HG03045 (cell line): ENCODE results near the gene NCK2.

Experiments used
- ATAC-seq: cut with Tn5 transposase; IDR thresholded peaks from one replicate; pipeline ENCODE4 v1.9.1; 2021; ENCODE audit warnings: mild to moderate bottlenecking, moderate library complexity; ENCODE audit not compliant: unreplicated experiment

NCK2 gene

DNA sequence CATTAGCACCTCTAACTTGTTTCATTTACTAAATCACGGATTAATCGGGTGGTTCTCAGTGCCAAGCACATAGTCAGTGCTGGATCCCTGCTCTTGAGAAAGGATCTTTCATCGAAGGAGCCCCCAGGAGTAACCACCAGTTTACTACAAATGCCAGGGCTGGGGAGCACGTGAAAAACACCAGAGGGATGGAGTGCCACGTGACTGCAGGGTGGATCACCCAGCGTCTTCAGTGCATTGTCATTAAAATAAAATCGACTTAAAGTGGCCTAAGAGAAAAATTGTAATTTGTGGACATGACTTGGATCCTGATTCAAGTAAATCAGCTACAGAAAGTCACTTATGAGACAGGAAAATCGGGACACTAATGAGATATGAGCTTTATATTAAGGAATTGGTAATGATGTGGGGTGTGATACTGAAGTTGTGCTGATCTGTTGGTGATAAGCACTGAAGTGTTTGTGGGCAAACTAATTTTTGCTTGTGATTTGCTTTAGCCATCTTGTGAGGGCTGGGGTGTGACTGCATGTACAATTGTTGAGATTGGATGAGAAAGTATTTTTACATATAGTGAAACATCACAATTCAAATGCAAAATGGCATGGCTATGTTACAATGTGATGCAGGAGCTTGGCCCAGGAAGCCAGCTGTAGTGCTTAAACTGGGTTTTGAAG, 63.8 kb downstream of the NCK2 start:
- ATAC-seq, result no peak

DNA sequence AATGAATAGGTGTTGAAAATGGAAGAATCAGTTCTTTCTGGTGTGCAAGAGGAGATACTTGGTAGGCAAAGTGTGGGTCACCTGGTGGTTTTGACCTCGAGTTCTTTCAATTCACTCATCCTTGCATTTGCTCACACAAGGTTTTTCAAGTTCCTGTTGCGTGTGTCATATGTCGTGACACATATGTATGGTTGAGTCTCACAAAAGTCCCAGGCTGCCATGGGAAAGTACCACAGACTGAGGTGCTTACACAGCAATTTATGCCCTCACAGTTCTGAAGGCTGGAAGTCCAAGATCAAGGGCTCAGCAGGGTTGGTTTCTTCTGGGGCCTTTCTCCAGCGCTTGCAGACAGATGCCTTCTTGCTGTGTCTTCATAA, 64.4 kb downstream of the NCK2 start:
- no peak for ATAC-seq

DNA sequence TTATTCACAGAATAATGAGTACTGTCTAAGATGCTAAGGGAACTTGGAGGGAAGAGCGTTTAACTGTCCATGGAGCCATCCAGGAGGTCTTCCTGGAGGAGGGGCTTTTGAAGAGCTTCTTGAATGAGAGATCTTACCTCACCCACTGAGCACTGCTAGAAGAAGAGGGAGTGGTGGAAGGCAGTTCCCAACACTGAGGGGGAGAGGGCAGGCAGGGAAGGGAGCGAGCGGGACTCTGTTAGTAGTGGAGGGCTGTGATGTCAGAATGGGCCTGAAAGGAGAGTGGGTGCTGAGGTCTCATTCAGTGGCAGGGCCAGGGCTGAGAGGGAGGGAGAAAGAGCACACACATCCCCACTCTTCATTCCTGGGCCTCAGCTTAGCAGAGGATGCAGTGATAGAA, 65.0 kb downstream of the NCK2 start:
- no peak for ATAC-seq

DNA sequence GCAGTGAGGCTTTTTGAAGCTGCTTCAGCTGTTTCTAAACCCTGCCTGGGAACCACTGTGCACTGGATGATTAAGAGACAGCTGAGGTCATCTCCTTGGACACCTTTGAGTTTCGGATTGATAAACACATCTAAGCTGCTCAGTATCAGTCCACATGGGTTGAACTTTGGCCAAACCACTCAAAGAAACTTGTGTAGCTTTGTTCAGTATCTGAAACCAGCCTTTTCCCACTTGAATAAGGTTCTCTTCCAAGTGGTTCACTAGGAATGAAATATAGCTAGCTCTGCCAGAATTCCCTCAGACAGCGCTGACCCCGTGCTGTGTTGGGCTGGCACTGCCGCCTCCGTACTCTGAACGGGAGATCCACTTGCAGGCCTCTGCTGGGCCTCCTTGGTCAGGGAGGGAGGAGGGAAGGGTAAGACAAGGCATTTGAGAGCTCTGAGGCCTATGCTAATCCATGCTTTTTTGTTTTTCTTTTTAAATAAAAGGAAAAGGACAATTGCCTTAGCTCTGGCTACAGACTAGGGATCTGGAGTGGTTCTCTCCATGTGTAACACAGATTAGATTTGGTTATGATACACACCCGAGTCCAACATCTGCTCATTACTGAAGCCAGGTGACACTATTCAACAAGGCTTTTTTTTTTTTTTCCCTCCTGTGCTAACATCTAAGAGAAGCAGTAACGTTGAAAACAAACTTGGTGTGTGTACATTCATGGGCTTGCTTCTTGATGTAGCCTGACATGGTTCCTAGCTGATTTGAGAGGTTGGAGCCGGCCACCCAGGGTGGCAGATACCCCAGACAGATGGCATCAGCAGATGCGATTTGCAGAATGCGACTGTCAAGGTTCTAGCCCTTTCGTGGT, 67.7 kb downstream of the NCK2 start:
- peak; percentile 90 for ATAC-seq

DNA sequence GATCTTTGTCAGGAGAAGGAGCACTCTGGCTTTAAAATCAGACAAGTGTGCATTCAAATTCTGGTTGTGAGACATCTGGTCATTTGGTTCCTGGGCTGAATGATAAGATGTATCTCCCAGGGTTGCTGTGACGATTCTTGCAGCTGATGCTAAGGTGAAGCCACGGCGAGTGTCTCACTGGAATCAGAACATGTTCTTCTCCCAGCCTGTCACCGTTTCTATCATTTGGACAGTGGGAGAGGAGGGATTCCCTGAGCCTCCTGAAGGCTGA, 68.3 kb downstream of the NCK2 start:
- ATAC-seq, result no peak

DNA sequence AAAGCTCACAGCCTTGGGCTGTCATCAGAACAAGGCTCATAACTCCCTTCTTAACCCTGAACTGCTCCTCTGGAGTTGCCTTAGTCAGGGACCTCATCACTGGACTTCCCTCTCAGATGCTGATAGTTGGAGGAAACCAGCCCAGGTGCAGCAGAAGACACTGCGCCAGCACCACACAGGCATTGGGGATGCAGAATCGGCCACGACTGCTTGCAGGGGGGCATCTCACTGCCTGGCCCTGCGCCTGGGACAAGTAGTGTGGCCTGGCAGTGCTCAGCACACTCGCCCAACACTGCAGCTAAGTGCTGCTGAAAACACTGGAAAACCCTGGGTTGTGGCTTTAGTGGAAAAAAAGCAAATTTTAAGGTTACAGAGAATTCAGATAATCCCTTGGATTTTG, 68.7 kb downstream of the NCK2 start:
- no peak for ATAC-seq

DNA sequence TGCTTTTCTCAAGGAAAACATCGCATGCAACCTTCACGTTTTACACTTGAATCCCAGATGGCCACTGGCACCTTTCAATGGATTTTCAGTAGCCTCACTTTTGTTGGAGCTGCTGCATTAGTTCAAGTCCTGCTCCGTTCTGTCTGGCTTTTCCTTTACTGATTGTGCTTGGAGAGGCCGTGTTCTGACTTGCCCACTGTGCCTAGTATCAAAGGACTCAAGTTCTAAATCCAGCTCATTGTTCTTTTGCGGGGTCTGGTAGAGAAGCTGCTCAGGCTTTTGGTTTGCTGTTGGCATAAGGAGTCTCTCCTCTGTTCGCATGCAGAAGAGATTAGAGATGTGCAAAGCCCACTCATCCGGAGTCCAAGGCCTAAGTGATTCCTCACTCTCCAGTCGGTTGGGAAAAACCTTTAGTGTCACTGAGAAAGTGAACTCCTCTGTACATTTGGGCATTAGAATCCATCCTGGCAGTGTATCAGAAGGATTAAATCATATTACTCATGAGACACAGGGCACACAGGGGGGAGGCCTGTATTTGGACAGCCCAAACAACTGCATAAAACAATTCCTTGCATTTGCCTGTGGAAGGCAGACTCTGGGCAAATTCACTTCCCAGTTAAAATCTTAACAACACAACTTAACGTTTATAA, 69.7 kb downstream of the NCK2 start:
- ATAC-seq, result no peak

DNA sequence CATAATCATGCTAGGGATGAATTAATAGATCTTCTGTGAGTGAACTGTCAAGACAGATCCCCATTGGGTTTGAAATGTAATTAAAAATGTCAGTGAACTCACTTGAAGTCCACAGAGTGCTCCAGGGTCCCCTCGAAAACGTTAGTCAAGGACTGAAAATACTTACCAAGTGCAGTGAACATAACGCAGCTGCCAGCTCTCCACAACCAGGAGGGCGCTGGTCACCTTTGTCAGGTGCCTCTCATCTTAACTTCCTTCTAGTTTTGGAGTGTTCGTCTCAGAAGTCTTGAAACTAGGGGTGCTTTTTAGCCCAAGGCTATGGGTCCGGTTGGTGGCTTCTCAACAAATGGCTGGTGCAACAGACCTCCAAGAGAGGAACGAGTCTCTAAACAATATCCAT, 70.7 kb downstream of the NCK2 start:
- no peak for ATAC-seq

DNA sequence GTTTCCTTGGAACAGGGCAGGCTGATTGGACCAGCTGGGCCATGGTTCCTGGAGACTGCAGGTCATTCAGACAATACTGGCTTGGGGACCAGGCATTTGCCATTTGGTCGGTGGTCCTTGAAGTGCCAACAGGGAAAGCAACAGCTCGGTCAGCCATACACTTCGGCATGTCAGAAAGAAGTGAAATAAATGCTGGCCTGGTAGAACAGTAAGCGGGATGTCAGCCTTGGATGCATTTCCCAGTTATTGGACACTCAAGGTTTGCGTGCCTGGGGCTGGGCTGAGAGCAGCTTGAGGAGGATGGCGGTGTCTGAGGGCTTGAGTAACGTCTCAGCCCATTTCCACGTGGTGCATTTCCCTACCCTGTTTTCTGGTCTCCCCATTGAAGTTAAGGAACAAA, 75.4 kb downstream of the NCK2 start:
- ATAC-seq, result no peak

DNA sequence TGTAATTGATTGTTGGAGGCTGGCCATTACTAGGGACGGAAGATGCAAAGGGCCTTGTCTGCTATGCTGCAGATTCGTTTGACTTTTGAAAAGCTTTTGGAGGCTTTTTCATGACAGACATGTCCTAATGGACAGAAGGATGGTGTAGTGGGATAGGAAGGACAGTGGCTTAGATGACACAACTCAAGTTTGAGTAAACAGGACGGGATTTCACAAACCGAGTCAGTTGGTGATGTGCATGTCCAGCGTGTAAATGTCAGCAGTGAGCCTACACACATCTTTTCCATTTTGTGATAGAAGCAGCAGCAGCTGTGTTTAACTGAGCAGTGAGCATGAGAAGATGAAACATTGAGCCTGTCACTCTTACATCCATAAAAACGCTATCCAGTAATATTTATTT, 76.0 kb downstream of the NCK2 start:
- no peak for ATAC-seq

DNA sequence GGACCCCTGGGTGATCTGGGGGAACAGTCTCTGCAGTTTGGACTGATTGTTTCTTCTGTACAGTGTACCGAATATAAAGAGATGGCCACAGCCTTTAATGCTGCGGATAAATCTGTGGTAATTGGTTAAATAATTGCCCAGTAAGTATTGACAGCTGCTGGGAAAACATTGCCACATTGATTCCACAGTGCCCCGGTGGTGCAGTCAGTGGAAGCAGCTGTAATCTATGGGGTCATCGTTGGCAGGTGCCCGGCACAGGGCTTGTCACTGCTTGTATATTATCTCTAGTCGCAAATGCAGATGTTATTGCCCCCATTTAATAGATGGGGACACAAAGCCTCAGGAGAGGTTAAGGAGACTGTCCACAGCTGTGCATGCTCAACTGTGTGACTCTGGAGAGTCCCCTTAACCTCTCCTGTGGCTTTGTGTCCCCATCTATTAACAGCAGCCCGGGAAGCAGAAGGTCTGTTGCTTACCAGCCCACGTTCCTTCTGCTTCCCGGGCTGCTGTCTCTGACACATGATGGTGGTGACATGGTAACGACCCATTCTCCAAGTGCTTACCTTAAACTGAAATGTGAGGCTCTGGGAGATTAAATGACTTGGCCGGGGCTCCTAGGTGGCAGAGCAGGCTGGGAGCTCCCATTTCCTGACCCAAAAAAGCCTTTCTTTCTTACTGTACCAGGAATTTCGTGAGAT, 76.9 kb downstream of the NCK2 start:
- ATAC-seq, result no peak

DNA sequence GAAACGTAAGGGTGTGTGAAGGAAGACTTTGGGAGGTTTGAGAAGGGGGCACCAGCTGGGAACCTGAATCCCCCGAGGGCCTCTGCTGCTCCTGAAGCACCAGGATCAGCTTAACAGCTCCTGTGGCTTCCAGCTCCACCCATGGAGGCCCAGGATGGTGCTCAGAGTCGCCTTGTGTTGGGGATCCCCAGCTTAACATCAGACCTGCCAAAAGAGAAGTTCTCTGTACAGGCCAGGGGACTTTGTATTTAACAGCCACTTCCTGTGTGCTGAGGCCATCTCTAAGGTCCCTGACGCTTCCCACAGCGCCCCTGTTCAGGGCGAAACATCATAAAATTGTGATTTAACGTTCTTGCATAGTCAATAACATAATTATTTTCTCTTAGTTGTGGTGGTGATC, 77.5 kb downstream of the NCK2 start:
- peak; percentile 67 for ATAC-seq

DNA sequence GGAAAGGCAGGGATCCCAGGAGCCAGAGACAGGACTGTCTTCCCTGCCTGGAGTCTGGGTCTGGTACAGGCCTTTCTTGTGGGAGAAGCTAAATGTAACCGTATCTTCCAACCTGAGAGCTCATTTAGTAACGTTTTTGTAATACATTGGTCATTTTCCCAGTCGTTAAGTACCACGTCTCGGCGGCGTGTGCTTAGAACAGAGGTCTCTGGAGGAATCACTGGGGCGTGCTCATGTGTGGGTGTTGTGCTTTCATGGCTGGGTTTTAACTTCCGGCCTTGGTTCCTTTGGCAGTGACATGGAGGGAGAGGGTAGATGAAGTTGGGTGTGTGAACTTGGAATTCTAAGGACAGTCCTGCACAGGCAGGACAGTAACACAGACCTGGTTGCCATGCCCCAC, 79.7 kb downstream of the NCK2 start:
- ATAC-seq, result no peak

DNA sequence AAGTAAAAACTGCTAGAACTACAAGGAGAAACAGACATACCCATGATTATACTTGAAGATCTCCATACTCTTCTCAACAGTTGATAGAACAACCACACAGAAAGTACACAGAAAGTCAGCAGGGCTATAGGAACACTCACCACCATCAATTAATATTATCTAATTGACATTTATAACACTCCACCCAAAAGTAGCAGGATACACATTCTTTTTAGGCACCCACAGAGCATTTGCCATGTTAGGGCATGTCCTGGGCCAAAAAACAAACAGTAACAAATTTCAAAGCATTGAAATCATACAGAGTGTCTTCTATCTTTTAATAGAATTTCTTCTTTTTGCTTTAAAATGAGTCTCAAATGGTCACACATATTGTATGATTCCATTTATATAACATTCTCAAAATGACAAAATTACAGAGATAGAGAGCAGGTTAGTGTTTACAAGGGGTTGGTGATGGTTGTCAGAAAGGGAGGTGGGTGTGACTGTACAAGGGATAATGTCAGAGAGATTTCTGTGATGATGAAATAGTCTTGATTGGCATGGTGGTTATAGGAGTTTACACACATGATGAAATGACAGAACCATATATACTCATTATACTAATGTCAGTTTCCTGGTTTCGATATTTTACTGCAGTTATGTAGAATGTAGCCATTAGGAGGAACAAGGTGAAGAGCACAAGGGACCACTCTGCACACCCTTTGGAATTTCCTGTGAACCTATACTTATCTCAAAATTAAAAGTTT, 82.8 kb downstream of the NCK2 start:
- no peak for ATAC-seq

DNA sequence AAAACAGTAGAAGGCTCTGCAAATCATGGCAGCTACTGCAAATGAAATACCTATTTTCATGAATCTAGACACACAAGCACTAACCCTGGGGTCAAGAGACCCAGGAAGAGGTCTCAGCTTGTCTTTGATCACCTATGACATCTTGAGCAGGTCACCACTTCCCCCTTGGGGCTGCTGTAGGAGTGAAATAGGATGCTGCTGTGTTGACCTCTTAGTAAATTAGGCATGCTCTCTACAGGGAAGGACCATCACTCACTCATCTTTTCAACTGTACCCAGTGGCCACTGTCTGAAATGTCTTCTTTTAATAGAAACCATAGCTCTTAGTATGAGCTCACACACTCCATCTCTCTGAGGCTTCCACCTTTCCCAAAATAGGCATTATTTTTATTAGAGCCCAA, 83.8 kb downstream of the NCK2 start:
- no peak for ATAC-seq

DNA sequence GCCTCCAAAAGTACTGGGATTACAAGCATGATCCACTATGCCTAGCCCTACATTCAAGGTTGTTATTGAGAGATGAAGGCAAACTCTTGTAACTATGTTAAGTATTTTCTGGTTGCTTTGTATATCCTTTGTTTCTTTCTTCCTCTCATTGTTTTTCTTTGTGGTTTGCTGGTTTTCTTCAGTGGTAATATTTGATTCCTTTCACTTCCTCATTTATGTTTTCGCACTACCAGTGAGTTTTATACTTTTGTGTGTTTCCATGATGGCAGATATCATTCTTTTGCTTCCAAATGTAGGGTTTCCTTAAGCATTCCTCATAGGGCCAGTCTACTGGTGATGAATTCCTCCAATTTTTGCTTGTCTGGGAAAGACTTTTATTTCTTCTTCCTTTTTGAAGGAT, 90.2 kb downstream of the NCK2 start:
- peak; percentile 78 for ATAC-seq

DNA sequence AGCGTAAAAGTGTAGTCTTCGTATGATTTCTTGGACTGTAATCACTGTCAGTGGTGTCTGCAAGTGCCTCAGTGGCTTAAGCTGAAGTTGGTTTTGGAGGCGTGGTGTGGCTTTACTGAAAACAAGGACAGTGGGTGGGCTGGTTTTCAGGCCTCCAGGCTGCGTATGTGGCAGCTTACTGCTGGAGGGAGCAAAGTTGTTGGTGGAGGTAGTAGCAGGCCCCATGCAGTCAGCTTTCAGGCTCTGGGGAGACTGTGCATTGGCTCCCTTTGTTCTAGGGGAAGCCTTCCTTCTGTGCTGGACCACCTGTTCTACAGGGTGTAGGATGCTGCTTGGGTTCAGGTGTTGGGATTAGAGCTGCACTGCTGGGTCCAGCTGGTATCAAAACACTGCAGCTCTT, 91.6 kb downstream of the NCK2 start:
- ATAC-seq, result no peak

DNA sequence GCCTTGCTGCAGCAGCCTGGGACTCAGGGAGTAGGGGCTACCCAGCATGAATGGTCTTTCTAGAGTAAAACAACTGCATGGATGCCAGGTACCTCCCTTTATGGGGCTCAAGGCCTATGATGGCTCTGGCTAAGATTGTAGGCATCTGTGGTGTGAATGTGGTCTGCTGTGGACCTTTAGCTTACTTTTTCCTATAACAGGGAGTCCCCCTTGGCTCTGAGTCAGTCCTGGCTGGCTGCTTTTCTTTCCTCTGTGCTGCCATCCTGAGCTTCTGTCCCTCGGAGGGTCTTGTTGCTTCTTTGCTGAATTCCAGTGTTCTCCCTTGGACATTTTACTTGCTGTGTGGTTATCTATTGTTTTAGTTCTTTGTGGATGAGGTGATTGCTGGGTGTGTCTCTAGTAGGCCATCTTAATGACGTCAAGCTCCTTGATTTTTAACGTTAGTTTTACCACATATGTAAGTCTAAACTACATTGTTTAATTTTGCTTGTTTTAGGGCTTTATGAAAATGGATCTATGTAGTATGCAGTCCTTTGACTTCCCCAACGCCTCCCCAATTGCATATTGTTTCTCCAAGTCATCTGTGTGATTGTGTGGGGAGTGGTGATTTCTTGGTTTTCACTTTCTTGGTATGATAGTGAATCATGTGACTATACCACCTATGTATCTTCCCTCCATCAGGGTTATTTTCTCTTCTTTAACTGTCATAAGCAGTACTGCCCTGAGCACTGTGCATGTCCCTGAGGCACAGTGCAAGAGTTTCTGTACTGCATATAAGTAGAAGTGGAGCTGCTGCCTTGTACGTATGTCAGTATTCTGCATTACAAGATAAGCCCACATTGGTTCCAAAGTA, 92.4 kb downstream of the NCK2 start:
- ATAC-seq, result no peak

DNA sequence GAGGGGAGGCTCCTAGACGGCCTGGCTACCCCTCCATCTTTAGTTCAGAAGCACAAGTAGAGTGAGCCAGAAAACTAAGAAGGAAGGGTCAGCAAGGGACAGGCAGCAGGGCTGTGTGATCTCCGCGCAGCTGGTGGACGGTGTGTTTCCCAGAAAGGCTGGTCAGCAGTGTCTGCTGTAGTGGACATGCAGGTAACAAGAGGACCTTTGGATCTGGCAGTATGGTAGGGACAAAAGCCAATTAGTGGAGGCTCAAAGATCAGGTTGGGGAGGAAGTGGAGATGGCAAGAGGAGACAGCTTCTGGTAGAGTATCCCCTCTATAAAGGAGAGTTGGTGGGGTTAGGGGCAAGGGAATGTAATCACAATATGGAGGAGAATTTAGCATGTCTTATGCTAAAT, 95.1 kb downstream of the NCK2 start:
- ATAC-seq, result no peak

DNA sequence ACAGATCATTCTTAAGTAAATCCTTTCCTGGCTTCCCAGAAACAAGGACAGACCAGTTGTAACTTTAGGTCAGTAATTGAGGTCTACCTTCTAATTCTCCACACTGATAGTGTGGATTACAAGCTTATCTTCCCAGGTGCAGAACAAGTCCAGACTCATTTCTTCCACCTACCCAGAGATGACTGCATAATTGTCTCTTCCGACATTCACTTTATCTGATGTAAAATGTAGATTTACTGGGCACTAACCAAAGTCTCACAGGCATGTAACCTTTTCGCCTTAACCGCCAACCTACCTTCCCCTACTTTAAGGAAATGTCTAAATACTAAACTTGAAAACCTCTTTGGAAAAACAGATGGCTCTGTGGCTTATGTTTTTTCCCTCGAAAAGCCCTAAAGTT, 96.2 kb downstream of the NCK2 start:
- no peak for ATAC-seq
